Chondrocyte (in vitro differentiated cells): ENCODE data around the gene KDF1. TPM values are rescaled to one million over a fixed set of nuclear protein-coding genes. Genes with fewer than 3 reads are reported as not detected.

Source experiments
- DNase-seq: peaks from one replicate; pipeline ENCODE4 v3.0.0; 2021; ENCODE audit warnings: mixed read lengths, low spot score
- H3K27ac Mint-ChIP-seq: one replicate; pipeline ENCODE4 v1.8.0; 2021; ENCODE audit warnings: mild to moderate bottlenecking, moderate library complexity, mixed read lengths; ENCODE audit not compliant: unreplicated experiment
- H3K27me3 Mint-ChIP-seq: 2 replicates; pipeline ENCODE4 v1.8.0; 2021; ENCODE audit warnings: low read depth, mixed read lengths
- H3K36me3 Mint-ChIP-seq: 2 replicates; pipeline ENCODE4 v1.8.0; 2021; ENCODE audit warnings: low read depth, mixed read lengths
- H3K4me1 Mint-ChIP-seq: 2 replicates; pipeline ENCODE4 v1.8.0; 2021; ENCODE audit warnings: low read depth, mild to moderate bottlenecking, mixed read lengths
- H3K4me3 Mint-ChIP-seq: one replicate; pipeline ENCODE4 v1.8.0; 2021; ENCODE audit warnings: mild to moderate bottlenecking, moderate library complexity, mixed read lengths; ENCODE audit not compliant: unreplicated experiment
- H3K9me3 Mint-ChIP-seq: 2 replicates; pipeline ENCODE4 v1.8.0; 2021; ENCODE audit warnings: low read depth, mixed read lengths
- total RNA-seq: library from RNA; stranded (reverse); gene quantifications from 3 replicates; pipeline ENCODE4 v1.2.1, GENCODE V29; 2021
- TF ChIP-seq, protein P1 (sequence below): fragments of 200-600 bp; sonication (generic); IDR thresholded peaks from 2 replicates; pipeline ENCODE4 v1.5.0; 2021; ENCODE audit warnings: antibody characterized with exemption, mild to moderate bottlenecking, moderate library complexity

KDF1 gene
- total RNA-seq, 1 donor from 2014 or later = not detected

DNA sequence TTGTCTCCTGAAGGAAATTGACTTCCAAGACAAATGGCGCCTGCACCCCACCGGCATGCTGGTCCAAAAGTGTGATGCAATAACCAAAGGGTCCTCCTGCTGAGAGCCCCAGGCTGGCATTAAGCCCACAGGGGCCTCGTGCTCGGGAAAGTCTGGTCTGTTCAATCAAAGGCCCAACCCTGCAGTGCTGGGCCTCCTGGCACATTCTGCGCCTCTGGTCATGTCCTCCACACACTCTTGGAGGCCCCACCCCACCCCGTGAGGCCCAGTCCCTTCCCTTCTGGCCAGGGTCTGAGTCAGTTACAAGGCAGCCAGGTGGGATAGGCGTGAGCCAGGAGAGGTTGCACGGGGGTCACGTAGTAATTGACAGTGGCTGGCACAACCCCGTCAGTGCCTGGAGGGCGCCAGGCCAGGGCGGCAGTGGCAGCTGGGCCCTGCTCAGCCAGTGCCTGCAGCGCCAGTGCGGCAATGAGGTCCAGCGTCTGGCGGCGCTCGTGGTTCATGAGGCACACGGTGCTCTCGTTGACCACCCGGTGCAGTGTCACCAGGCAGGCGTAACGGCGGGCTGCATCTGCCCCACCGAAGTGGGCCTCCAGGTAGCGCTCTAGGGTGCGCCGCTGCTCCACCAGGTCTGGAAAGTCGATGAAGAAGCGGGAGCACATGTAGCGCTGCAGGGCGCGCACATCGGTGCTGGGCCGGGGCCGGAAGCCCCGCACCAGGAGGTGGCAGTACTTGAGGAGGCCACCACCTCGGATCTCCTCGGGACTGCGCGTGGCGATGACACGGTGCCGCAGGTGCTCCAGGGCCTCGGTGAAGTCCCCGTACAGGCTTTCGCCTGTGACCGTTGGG lies 45.6 kb upstream of the KDF1 start:
- Mint-ChIP-seq H3K36me3 (peaks cover 7% of the 10 kb centered on the region), H3K4me3 (no peak overlapping the region), H3K27ac (peak overlapping the region; percentile 45), H3K27me3 (no peaks in the 10 kb centered on the region), H3K9me3 (no peaks in the 10 kb centered on the region), H3K4me1 (peaks cover 78% of the 10 kb centered on the region)
- TF ChIP-seq, protein P1, sequence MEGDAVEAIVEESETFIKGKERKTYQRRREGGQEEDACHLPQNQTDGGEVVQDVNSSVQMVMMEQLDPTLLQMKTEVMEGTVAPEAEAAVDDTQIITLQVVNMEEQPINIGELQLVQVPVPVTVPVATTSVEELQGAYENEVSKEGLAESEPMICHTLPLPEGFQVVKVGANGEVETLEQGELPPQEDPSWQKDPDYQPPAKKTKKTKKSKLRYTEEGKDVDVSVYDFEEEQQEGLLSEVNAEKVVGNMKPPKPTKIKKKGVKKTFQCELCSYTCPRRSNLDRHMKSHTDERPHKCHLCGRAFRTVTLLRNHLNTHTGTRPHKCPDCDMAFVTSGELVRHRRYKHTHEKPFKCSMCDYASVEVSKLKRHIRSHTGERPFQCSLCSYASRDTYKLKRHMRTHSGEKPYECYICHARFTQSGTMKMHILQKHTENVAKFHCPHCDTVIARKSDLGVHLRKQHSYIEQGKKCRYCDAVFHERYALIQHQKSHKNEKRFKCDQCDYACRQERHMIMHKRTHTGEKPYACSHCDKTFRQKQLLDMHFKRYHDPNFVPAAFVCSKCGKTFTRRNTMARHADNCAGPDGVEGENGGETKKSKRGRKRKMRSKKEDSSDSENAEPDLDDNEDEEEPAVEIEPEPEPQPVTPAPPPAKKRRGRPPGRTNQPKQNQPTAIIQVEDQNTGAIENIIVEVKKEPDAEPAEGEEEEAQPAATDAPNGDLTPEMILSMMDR = no peak
- DNase-seq = no peak

DNA sequence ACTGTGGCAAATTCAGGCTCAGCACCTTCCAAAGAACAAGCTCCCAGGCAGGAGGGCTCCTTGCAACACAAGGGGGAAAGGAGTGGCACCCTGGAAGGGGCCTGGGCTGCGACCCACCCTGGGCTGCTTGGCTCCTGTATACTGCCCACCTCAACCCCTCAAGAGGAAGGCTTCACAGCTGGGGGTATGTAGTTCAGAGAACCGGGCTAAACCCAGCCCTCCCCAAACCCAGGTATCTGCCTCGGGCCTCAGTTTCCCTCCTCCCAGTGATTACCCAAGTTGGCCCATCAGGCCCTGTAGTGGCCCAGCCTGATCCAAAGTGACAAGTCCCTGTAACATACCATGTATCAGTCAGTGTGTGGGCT lies 44.9 kb upstream of the KDF1 start:
- Mint-ChIP-seq H3K4me1 (peaks cover 78% of the 10 kb centered on the region), H3K4me3 (no peak overlapping the region), H3K27ac (peak overlapping the region; percentile 86), H3K9me3 (no peaks in the 10 kb centered on the region), H3K27me3 (no peaks in the 10 kb centered on the region), H3K36me3 (peaks cover 10% of the 10 kb centered on the region)
- TF ChIP-seq, protein P1 = no peak
- DNase-seq = no peak

DNA sequence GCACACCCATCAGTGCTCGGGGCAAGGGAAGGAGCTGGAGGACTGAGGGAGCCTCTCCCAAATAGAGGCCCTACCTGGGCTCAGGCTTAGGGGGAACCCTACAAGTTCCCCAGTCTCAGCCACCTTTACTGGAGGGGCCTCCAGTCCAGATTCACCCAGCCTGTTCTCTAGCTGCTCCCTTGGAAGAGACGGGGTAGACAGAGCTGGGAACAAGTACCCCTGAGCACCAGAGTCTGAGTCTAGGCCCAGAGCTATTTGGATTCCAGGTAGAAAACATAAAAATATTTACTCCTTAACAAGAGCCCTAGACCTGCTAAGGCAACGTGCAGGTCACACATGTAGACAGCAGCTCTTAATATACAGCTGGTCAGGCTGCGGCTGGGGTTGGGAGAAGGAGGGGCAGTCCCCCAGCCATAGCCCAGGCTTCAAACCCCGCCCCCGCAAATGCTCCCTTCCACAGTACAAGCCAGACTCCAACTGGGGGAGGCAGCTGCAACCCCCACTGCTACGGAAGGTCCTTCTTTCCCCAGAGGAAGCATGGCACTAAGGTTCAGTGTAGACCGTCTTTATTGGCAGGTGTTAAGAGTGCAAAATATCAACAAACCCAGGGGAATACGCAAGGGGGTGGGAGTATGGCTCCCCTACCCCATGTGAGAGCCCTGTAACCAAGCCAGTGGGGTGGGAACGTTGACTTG lies 44.4 kb upstream of the KDF1 start:
- H3K36me3 Mint-ChIP-seq = peaks cover 10% of the 10 kb centered on the region

GRCh38 chr1:27003745-27004470 lies 43.6 kb upstream of the KDF1 start:
- H3K27me3 Mint-ChIP-seq = no peaks in the 10 kb centered on the region
- DNase-seq = no peak
- H3K27ac Mint-ChIP-seq = peak overlapping the region; percentile 76
- TF ChIP-seq, protein P1 = no peak
- no peak overlapping the region for H3K4me3 Mint-ChIP-seq
- no peaks in the 10 kb centered on the region for H3K9me3 Mint-ChIP-seq
- peaks cover 10% of the 10 kb centered on the region for H3K36me3 Mint-ChIP-seq
- H3K4me1 Mint-ChIP-seq = peaks cover 78% of the 10 kb centered on the region

More for the DNA sequence above, 44.4 kb upstream of the KDF1 start:
- DNase-seq = no peak
- Mint-ChIP-seq H3K4me3 (no peak overlapping the region), H3K4me1 (peaks cover 78% of the 10 kb centered on the region), H3K9me3 (no peaks in the 10 kb centered on the region), H3K27ac (peak overlapping the region; percentile 86), H3K27me3 (no peaks in the 10 kb centered on the region)
- TF ChIP-seq, protein P1 = no peak
